Endothelial cell of umbilical vein (primary cell): ENCODE data around the gene SCGB1A1.

Source experiments
- CTCF ChIP-seq, 2 donors: IDR thresholded peaks; 1 replicate in 1 of 2; 2 replicates in 1 of 2; pipeline ENCODE4 v1.5.1; 2011; ENCODE audit warnings: low read length in 2 of 2, mild to moderate bottlenecking in 2 of 2, moderate library complexity in 2 of 2, control low read depth in 1 of 2, inconsistent platforms in 1 of 2, low read depth in 1 of 2; ENCODE audit not compliant: insufficient read depth in 1 of 2; ENCODE audit errors: extremely low read depth in 1 of 2
- EZH2 ChIP-seq: IDR thresholded peaks from 2 replicates; pipeline ENCODE4 v1.6.1; 2012; ENCODE audit warnings: borderline replicate concordance, low read depth, mild to moderate bottlenecking, moderate library complexity, low read length, inconsistent platforms; ENCODE audit not compliant: severe bottlenecking
- FOS ChIP-seq: IDR thresholded peaks from 2 replicates; pipeline ENCODE4 v1.6.1; 2011; ENCODE audit warnings: mild to moderate bottlenecking, low read length, moderate library complexity, borderline replicate concordance; ENCODE audit not compliant: insufficient read depth
- GATA2 ChIP-seq: IDR thresholded peaks from 2 replicates; pipeline ENCODE4 v1.7.0; 2011; ENCODE audit warnings: low read depth, mild to moderate bottlenecking, moderate library complexity, mixed read lengths, low read length; ENCODE audit not compliant: insufficient read length, insufficient read depth
- JUN ChIP-seq: IDR thresholded peaks from 2 replicates; pipeline ENCODE4 v1.6.1; 2011; ENCODE audit warnings: borderline replicate concordance, low read depth; ENCODE audit not compliant: insufficient read length, insufficient read depth
- MYC ChIP-seq: IDR thresholded peaks from one replicate; pipeline ENCODE4 v1.6.1; 2011; ENCODE audit warnings: mild to moderate bottlenecking, low read depth, low read length
- POLR2A ChIP-seq: IDR thresholded peaks from 2 replicates; pipeline ENCODE4 v1.6.1; 2012; ENCODE audit warnings: low read depth, mild to moderate bottlenecking, control low read depth, low read length
- POLR2AphosphoS5 ChIP-seq: IDR thresholded peaks from 2 replicates; pipeline ENCODE4 v1.6.1; 2012; ENCODE audit warnings: low read depth, mild to moderate bottlenecking, control low read depth, low read length, moderate library complexity; ENCODE audit not compliant: insufficient read depth
- TF ChIP-seq, protein P1 (sequence below): IDR thresholded peaks from 2 replicates; pipeline ENCODE4 v1.6.1; 2011; ENCODE audit not compliant: insufficient read depth, insufficient read length

- TF ChIP-seq CTCF (IDR thresholded peaks at IDR 0.05; ENCODE audit: extremely low read depth in 1 of 2, insufficient read depth in 1 of 2, low read depth in 1 of 2, low read length in 2 of 2) (no peak), POLR2AphosphoS5 (no peak), POLR2A (no peak), MYC (no peak), GATA2 (no peak), FOS (no peak), JUN (no peak), EZH2 (no peak)
- TF ChIP-seq, protein P1, sequence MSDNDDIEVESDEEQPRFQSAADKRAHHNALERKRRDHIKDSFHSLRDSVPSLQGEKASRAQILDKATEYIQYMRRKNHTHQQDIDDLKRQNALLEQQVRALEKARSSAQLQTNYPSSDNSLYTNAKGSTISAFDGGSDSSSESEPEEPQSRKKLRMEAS = no peak
Measured at GRCh38 chr11:62462508-62462892, 43.7 kb downstream of the SCGB1A1 start.
